ENCODE results near the gene FOXD4L6.
"Not testable (repeated sequence)": the region's sequence is repeated elsewhere in the genome, so short reads cannot be mapped to it uniquely, and the experiment has no call there.

The FOXD4L6 gene

DNA sequence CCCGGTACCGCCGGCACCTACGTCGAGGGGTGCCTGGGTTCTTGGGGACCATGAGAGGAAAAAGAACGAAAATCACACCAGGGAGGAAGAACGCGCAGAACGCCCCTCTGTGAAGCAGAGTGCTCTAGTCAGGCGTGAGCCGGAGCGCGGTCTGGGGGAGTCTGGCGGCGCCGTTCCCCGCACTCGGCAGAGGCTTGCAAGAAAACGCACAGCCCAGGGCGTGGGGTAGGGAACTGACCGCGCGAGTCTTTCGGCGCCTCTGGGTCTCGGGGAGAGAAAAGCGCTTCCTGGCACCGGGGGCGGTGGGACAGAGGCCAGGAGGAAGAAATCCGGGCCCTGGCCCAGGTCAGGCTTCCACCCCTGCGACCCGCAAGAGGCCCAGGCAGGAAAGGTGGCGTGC is 4.7 kb downstream of the FOXD4L6 start:
- H3K79me2 ChIP-seq (ENCODE audit: control insufficient read depth, low read length); H3K9me2 ChIP-seq (replicated peaks; ENCODE audit: control insufficient read depth, low read length); H3K9me3 ChIP-seq (ENCODE audit: control insufficient read depth, insufficient read depth, low read length); H3K4me1 ChIP-seq (ENCODE audit: control insufficient read depth, low read length); H3K36me3 ChIP-seq (ENCODE audit: control insufficient read depth, low read length); H3F3A ChIP-seq (ENCODE audit: control insufficient read depth, insufficient read depth); H3K4me3 ChIP-seq (ENCODE audit: low read length); H3K4me2 ChIP-seq (ENCODE audit: low read length); H4K20me1 ChIP-seq (ENCODE audit: control insufficient read depth, insufficient read depth, low read depth, low read length); H3K27ac ChIP-seq (ENCODE audit: low read depth, low read length); H3K27me3 ChIP-seq (ENCODE audit: control insufficient read depth, low read length): not testable (repeated sequence)

DNA sequence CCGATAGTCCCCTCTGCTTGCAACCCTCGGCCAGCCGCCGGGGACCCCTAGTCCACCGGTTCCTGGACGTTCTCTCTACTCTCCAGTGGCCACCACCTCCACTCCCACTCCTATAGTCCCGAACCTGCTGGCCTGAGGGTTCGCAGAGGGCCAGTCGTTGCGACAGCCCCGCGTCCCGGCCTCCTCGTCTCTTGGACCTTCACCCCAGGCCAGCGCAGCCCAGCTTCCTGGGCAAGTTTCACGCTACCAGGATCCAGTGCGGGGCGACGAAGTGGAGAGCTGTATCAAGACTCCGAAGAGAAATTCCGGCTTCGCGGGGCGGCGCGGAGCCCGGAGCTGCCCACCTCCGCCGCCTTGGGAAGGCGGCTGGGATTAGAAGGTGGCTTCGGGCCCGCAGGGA is 5.1 kb downstream of the FOXD4L6 start:
- not testable (repeated sequence) for H3K27me3 ChIP-seq (ENCODE audit: control insufficient read depth, low read length); H3K9me2 ChIP-seq (replicated peaks; ENCODE audit: control insufficient read depth, low read length); H3K4me2 ChIP-seq (ENCODE audit: low read length); H3K4me3 ChIP-seq (ENCODE audit: low read length); H3K27ac ChIP-seq (ENCODE audit: low read depth, low read length); H3K4me1 ChIP-seq (ENCODE audit: control insufficient read depth, low read length); H3K79me2 ChIP-seq (ENCODE audit: control insufficient read depth, low read length); H3F3A ChIP-seq (ENCODE audit: control insufficient read depth, insufficient read depth); H3K36me3 ChIP-seq (ENCODE audit: control insufficient read depth, low read length); H3K9me3 ChIP-seq (ENCODE audit: control insufficient read depth, insufficient read depth, low read length); H4K20me1 ChIP-seq (ENCODE audit: control insufficient read depth, insufficient read depth, low read depth, low read length)

DNA sequence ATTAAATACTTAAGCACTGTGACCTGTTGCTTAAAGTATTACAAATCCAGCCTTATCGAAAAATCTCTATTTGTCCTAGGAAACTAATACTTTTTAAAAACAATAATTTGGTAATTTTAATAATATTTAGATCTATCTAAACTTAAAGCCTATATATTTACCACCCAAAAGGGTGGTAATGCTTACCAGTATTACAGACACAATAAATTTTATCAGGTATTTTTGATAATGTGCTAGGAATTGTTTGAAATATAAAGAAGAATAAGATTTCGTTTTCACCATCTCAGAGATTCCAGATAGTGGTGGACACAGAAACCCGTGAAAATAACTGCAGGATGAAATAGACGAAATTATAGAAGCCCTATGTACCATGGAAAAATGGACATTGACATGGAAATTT is 7.8 kb downstream of the FOXD4L6 start:
- not testable (repeated sequence) for H3F3A ChIP-seq (ENCODE audit: control insufficient read depth, insufficient read depth); H3K27ac ChIP-seq (ENCODE audit: low read depth, low read length); H3K4me3 ChIP-seq (ENCODE audit: low read length); H3K4me2 ChIP-seq (ENCODE audit: low read length); H3K9me3 ChIP-seq (ENCODE audit: control insufficient read depth, insufficient read depth, low read length); H3K36me3 ChIP-seq (ENCODE audit: control insufficient read depth, low read length); H3K27me3 ChIP-seq (ENCODE audit: control insufficient read depth, low read length); H3K4me1 ChIP-seq (ENCODE audit: control insufficient read depth, low read length); H3K79me2 ChIP-seq (ENCODE audit: control insufficient read depth, low read length); H3K9me2 ChIP-seq (replicated peaks; ENCODE audit: control insufficient read depth, low read length); H4K20me1 ChIP-seq (ENCODE audit: control insufficient read depth, insufficient read depth, low read depth, low read length)

GRCh38 chr9:41119719-41120118 is 8.8 kb downstream of the FOXD4L6 start:
- H3K4me2 ChIP-seq (ENCODE audit: low read length); H3K27me3 ChIP-seq (ENCODE audit: control insufficient read depth, low read length); H3K9me2 ChIP-seq (replicated peaks; ENCODE audit: control insufficient read depth, low read length); H4K20me1 ChIP-seq (ENCODE audit: control insufficient read depth, insufficient read depth, low read depth, low read length); H3K36me3 ChIP-seq (ENCODE audit: control insufficient read depth, low read length); H3K79me2 ChIP-seq (ENCODE audit: control insufficient read depth, low read length); H3K4me3 ChIP-seq (ENCODE audit: low read length); H3K9me3 ChIP-seq (ENCODE audit: control insufficient read depth, insufficient read depth, low read length); H3F3A ChIP-seq (ENCODE audit: control insufficient read depth, insufficient read depth); H3K4me1 ChIP-seq (ENCODE audit: control insufficient read depth, low read length); H3K27ac ChIP-seq (ENCODE audit: low read depth, low read length): not testable (repeated sequence)

DNA sequence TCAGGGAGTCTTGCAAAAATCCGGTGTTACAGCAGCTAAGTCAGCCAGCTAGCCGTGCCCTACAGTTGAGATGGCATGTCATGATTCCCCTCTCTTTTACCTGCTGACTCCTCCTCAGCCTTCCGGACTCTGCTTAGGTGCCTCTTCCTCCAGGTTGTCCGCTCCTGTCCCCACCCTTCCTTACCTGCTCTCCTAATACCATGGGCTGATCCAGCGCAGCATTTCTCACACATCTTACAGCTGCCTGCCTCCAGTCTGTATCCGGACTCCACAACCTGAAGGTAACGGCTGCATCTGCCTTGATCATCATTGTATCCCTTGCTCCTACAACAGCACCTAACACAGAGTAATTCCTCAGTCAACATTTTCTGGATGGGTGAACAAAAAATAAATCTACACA is 9.2 kb downstream of the FOXD4L6 start:
- not testable (repeated sequence) for H3K9me3 ChIP-seq (ENCODE audit: control insufficient read depth, insufficient read depth, low read length); H3K27ac ChIP-seq (ENCODE audit: low read depth, low read length); H3K4me3 ChIP-seq (ENCODE audit: low read length); H3K4me2 ChIP-seq (ENCODE audit: low read length); H3K4me1 ChIP-seq (ENCODE audit: control insufficient read depth, low read length); H4K20me1 ChIP-seq (ENCODE audit: control insufficient read depth, insufficient read depth, low read depth, low read length); H3K79me2 ChIP-seq (ENCODE audit: control insufficient read depth, low read length); H3F3A ChIP-seq (ENCODE audit: control insufficient read depth, insufficient read depth); H3K9me2 ChIP-seq (replicated peaks; ENCODE audit: control insufficient read depth, low read length); H3K36me3 ChIP-seq (ENCODE audit: control insufficient read depth, low read length); H3K27me3 ChIP-seq (ENCODE audit: control insufficient read depth, low read length)

DNA sequence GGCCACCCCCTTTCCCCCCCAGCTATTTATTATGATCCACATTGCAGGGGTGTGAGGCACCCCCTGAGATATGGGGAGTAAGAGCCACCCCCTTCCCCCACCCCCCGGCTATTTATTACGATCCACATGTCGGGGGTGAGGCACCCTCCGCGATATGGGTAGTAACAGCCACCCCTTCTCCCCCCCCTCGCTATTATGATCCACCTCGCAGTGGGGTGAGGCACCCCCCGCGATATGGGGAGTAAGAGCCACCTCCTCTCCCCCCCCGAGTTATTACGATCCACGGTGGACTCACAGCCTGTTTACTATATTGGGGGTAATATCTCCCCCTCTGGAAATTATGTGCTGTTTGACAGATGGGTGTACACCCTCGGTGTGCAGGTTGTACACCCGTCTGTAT is 15.1 kb downstream of the FOXD4L6 start:
- not testable (repeated sequence) for H3F3A ChIP-seq (ENCODE audit: control insufficient read depth, insufficient read depth); H3K9me2 ChIP-seq (replicated peaks; ENCODE audit: control insufficient read depth, low read length); H4K20me1 ChIP-seq (ENCODE audit: control insufficient read depth, insufficient read depth, low read depth, low read length); H3K4me2 ChIP-seq (ENCODE audit: low read length); H3K36me3 ChIP-seq (ENCODE audit: control insufficient read depth, low read length); H3K9me3 ChIP-seq (ENCODE audit: control insufficient read depth, insufficient read depth, low read length); H3K27me3 ChIP-seq (ENCODE audit: control insufficient read depth, low read length); H3K4me1 ChIP-seq (ENCODE audit: control insufficient read depth, low read length); H3K27ac ChIP-seq (ENCODE audit: low read depth, low read length); H3K4me3 ChIP-seq (ENCODE audit: low read length); H3K79me2 ChIP-seq (ENCODE audit: control insufficient read depth, low read length)

DNA sequence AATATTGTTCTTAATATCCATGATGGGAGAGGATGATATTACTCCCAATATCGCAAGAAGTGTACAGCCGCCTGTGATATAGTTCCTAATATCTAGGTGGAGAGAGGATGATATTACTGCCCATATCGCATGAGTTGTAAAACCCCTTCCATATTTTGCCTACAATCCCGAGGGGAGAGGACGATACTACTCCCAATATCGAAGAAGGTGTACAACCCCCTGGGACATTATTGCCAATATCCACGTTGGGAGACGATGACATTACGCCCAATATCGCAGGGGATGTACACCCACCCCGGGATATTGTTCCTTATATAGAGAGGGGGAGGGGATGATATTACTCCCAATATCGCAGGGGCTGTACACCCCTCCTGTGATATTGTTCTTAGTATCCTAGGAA is 17.1 kb downstream of the FOXD4L6 start:
- not testable (repeated sequence) for H4K20me1 ChIP-seq (ENCODE audit: control insufficient read depth, insufficient read depth, low read depth, low read length); H3K27ac ChIP-seq (ENCODE audit: low read depth, low read length); H3K4me2 ChIP-seq (ENCODE audit: low read length)

More for the DNA sequence above, 17.1 kb downstream of the FOXD4L6 start:
- not testable (repeated sequence) for H3F3A ChIP-seq (ENCODE audit: control insufficient read depth, insufficient read depth); H3K79me2 ChIP-seq (ENCODE audit: control insufficient read depth, low read length); H3K4me3 ChIP-seq (ENCODE audit: low read length); H3K9me3 ChIP-seq (ENCODE audit: control insufficient read depth, insufficient read depth, low read length); H3K36me3 ChIP-seq (ENCODE audit: control insufficient read depth, low read length); H3K27me3 ChIP-seq (ENCODE audit: control insufficient read depth, low read length); H3K4me1 ChIP-seq (ENCODE audit: control insufficient read depth, low read length); H3K9me2 ChIP-seq (replicated peaks; ENCODE audit: control insufficient read depth, low read length)

Measured in DOHH2 (cell line).